ENCODE results near the gene SYCP2.

Gene SYCP2

DNA sequence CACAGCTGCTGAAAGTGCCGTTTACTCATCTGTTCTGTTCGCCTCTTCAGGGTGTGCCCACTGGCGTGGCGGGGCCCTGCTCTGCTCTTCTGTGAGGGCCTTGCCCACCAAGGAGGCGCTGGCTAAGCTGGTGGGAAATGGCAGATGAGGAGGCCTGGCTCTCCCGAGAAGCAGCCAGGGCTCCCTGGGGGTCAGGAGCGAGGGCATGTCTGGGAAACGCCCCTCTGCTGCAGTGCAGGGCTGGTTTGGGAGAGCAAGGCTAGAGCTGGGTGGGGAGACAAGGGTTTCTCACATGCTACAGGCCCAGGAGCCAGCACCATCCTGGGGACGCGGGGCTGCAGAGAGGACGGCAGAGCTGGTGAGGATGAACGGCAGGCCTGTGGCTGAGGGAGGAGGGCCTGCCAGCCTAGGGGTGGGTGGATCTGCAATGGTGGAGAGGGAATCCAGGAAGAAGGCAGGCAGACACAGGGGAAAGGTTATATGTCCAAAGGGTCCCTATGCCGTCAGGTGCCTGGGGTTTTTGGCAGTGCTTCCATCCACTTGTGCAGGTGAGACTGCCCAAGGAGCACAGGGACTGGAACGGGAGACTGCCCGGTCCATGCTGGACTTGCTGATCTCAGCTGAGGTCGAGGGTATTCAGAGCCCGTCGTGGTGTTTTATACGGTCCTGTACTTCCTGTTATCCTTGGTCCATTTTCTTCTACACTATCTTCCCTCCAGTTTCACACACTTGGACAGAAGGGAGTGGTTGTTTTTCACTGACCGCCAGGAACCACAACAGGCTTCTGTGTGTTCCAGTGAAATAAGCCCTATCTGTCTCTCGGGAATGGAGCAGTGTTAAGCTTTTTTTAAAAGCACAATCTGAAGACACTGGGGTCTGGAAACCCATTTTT lies 119.2 kb downstream of the SYCP2 start:
- no peaks in the 10 kb centered on the region for H3K27me3 ChIP-seq

More for the DNA sequence above, 119.2 kb downstream of the SYCP2 start:
- Histone ChIP-seq H3K9ac (no peak overlapping the region), H3K4me2 (no peak overlapping the region), H3K9me3 (no peaks in the 10 kb centered on the region), H3K4me1 (peaks cover 16% of the 10 kb centered on the region; the same call in 1 of the 2 replicates), H3K4me3 (no peak overlapping the region), H3K27ac (peak overlapping the region; percentile 41; the same call in 1 of the 2 replicates), H3K36me3 (peaks cover 100% of the 10 kb centered on the region), H4K20me1 (peaks cover 100% of the 10 kb centered on the region)
- TF ChIP-seq Cebpa-rat (IDR thresholded peaks at IDR 0.05) = no peak

Measured in BLaER1 (cell line).